ENCODE data around the gene EZH2. TPM values are rescaled to one million over a fixed set of nuclear protein-coding genes. Genes with fewer than 3 reads are reported as not detected.

EZH2 gene
- 10 to 100 TPM in 5 of 6 experiments, 1 to 10 TPM in 1; 8.9 to 21.5 (median 19.3) TPM for total RNA-seq (2021; fragmentation: NEBNext Ultra II Directional; extraction: Animal tissue kit (Norgen Biotek cat#: 25700))
- long read RNA-seq, partial matches to known transcripts, result 7 of 16 reads
- long read RNA-seq, other reads (novel, unspliced or antisense), result 1 of 16 reads

DNA sequence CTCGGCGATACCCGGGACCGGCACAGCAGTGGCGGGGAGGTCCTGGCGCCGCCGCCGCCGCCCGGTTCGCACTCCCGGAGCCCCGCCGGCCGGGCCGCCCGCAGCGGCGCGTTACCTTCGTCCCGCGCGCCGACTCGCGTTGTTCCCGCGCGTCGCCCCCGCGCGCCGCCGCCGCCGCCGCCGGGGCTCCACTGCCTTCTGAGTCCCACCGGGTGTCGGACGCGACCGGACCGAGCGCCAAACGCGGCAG, at the start of gene EZH2:
EZH2 (minus strand) TSS at position 243 of the 250 bp plus-strand sequence. CDS start 36,993 bp downstream, outside the sequence.
- no peak for DNase-seq
- Mint-ChIP-seq H3K27me3 (ENCODE audit: insufficient read depth) (no peaks in the 10 kb centered on the region), H3K9me3 (no peaks in the 10 kb centered on the region), H3K4me3 (peak within 1 kb of the TSS; percentile 98), H3K4me1 (ENCODE audit: low read depth) (peaks cover 29% of the 10 kb centered on the region), H3K27ac (peak within 1 kb of the TSS; percentile 89), H3K36me3 (ENCODE audit: low read depth) (no peaks in the 10 kb centered on the region; the same call in 1 of the 2 replicates)
- TF ChIP-seq CTCF (IDR thresholded peaks at IDR 0.05), result no peak

DNA sequence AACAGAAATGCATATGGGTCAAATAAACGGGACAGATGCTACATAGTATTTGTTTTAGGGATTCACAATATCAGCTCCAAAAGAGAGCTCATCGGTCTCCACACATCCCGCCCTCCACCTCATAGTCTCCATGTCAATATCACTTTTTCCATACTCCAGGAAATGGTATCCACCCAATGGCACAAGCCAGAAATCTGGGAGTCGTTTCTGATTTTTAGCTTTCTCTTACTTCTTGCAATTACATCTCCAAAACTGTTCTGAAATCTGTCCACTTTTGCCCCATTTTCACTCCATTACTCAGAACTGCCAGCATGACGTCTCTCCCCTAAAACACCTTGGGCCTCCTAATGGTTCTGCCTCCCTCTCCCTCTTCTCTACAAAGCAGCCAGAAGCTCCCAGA, 47.4 kb upstream of the EZH2 start:
- no peak for TF ChIP-seq CTCF (IDR thresholded peaks at IDR 0.05)
- no peak for DNase-seq
- Mint-ChIP-seq H3K27ac (no peak overlapping the region), H3K4me3 (no peak overlapping the region), H3K27me3 (ENCODE audit: insufficient read depth) (peaks cover 5% of the 10 kb centered on the region; the same call in 1 of the 2 replicates), H3K4me1 (ENCODE audit: low read depth) (no peaks in the 10 kb centered on the region), H3K36me3 (ENCODE audit: low read depth) (no peaks in the 10 kb centered on the region), H3K9me3 (no peaks in the 10 kb centered on the region)

DNA sequence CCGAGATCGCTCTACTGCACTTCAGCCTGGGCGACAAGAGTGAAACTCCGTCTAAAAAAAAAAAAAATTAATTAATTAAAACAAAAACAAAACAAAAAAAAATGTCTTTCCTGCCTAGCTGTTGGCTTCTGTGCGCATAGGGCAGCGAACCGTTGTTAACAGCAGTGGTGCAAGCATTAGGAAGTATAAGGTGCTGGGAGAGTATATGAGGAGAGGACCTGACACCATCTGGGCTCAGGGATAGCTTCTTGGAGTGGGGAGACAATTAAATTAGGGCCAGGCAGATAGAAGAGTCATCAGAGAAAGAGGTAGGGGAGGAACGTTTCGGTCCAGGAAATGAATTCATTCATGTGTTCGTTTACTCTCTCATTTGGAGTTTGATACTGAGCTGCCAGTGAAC, 46.2 kb upstream of the EZH2 start:
- no peaks in the 10 kb centered on the region for H3K9me3 Mint-ChIP-seq
- H3K4me1 Mint-ChIP-seq (ENCODE audit: low read depth), result no peaks in the 10 kb centered on the region
- H3K36me3 Mint-ChIP-seq (ENCODE audit: low read depth), result no peaks in the 10 kb centered on the region
- peaks cover 5% of the 10 kb centered on the region for H3K27me3 Mint-ChIP-seq (ENCODE audit: insufficient read depth)
- TF ChIP-seq CTCF (IDR thresholded peaks at IDR 0.05), result no peak
- no peak overlapping the region for H3K27ac Mint-ChIP-seq
- DNase-seq, result no peak
- no peak overlapping the region for H3K4me3 Mint-ChIP-seq

DNA sequence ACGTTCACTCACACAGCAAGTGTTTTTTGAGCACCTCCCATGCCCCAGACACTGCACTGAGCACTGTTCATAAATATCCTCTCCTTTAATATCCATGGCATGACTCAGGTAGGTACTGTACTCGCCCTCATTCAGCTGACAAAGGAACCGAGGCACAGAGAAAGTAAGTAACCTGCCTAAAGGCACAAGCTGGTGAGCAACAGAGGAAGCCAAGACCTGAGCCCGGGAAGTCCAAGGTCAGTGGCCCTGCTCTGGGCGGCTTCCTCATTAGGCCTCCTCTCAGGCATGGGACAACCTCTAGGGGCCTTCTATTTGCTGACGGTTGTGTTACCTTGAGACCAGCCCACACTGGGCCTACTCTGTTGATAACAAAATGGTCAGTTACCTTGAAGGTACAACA, 45.1 kb upstream of the EZH2 start:
- H3K27ac Mint-ChIP-seq, result no peak overlapping the region
- H3K9me3 Mint-ChIP-seq, result no peaks in the 10 kb centered on the region
- no peaks in the 10 kb centered on the region for H3K36me3 Mint-ChIP-seq (ENCODE audit: low read depth)
- H3K4me1 Mint-ChIP-seq (ENCODE audit: low read depth), result no peaks in the 10 kb centered on the region
- no peak overlapping the region for H3K4me3 Mint-ChIP-seq
- no peak for TF ChIP-seq CTCF (IDR thresholded peaks at IDR 0.05)
- H3K27me3 Mint-ChIP-seq (ENCODE audit: insufficient read depth), result peaks cover 7% of the 10 kb centered on the region
- no peak for DNase-seq

GRCh38 chr7:148927123-148928045, 43.3 kb upstream of the EZH2 start:
- Mint-ChIP-seq H3K4me1 (ENCODE audit: low read depth) (no peaks in the 10 kb centered on the region), H3K9me3 (no peaks in the 10 kb centered on the region), H3K27me3 (ENCODE audit: insufficient read depth) (peaks cover 7% of the 10 kb centered on the region), H3K27ac (no peak overlapping the region), H3K4me3 (no peak overlapping the region), H3K36me3 (ENCODE audit: low read depth) (no peaks in the 10 kb centered on the region)
- no peak for DNase-seq
- no peak for TF ChIP-seq CTCF (IDR thresholded peaks at IDR 0.05)

Measured in HFFc6 (cell line).